Spleen (tissue), 11 donors: Measurements from ENCODE around the gene ZNF532. TPM values are rescaled to one million over a fixed set of nuclear protein-coding genes. Genes with fewer than 3 reads are reported as not detected.
"Not testable (repeated sequence)": the region's sequence is repeated elsewhere in the genome, so short reads cannot be mapped to it uniquely, and the experiment has no call there.

Experiments
- DNase-seq: peaks from one replicate; pipeline ENCODE4 v3.0.0-alpha.2; 2020
- H3K27ac ChIP-seq, 8 donors: fragments of 200-600 bp; sonication (generic) in 7 of 8; 1 replicate in 4 of 8; 2 replicates in 4 of 8; pipeline versions ENCODE4 v1.5.0 to v1.8.0; 2016 to 2021; ENCODE audit warnings: inconsistent platforms in 4 of 8, mild to moderate bottlenecking in 4 of 8, moderate library complexity in 1 of 8
- H3K27me3 ChIP-seq, 7 donors: fragments of 200-600 bp; sonication (generic) in 6 of 7; replicated peaks in 1 of 7; 1 replicate in 4 of 7; 2 replicates in 3 of 7; pipeline versions ENCODE4 v1.5.0 to v1.8.0; 2016 to 2021; ENCODE audit warnings: inconsistent platforms in 3 of 7, mild to moderate bottlenecking in 1 of 7
- H3K36me3 ChIP-seq, 6 donors: fragments of 200-600 bp; sonication (generic) in 5 of 6; 1 replicate in 4 of 6; 2 replicates in 2 of 6; pipeline versions ENCODE4 v1.5.0 to v1.8.0; 2016 to 2021; ENCODE audit warnings: inconsistent platforms in 2 of 6
- H3K4me1 ChIP-seq, 6 donors: fragments of 200-600 bp; sonication (generic) in 5 of 6; 1 replicate in 3 of 6; 2 replicates in 3 of 6; pipeline versions ENCODE4 v1.5.0 to v1.8.0; 2016 to 2021; ENCODE audit warnings: inconsistent platforms in 3 of 6
- H3K4me3 ChIP-seq, 8 donors: fragments of 200-600 bp; sonication (generic) in 7 of 8; 1 replicate in 4 of 8; 2 replicates in 4 of 8; pipeline versions ENCODE4 v1.5.0 to v1.8.0; 2016 to 2021; ENCODE audit warnings: inconsistent platforms in 4 of 8, mild to moderate bottlenecking in 4 of 8, moderate library complexity in 2 of 8
- H3K9me3 ChIP-seq, 8 donors: fragments of 200-600 bp; sonication (generic) in 7 of 8; 1 replicate in 4 of 8; 2 replicates in 4 of 8; pipeline versions ENCODE4 v1.5.0 to v1.8.0; 2016 to 2021; ENCODE audit warnings: inconsistent platforms in 4 of 8
- POLR2A ChIP-seq, 3 donors: fragments of 450-650 bp; IDR thresholded peaks; one replicate each; pipeline ENCODE4 v1.5.1; 2017; ENCODE audit warnings: antibody characterized with exemption in 3 of 3, mild to moderate bottlenecking in 1 of 3
- POLR2AphosphoS5 ChIP-seq, 3 donors: sonication (generic); formaldehyde crosslinking; IDR thresholded peaks; one replicate each; pipeline ENCODE4 v1.5.1; 2017; ENCODE audit warnings: antibody characterized with exemption in 3 of 3
- WGBS, 5 donors: extraction: QIAGEN DNeasy Blood & Tissue Kit in 3 of 5; methylation state at CpG; one replicate each; pipeline versions ENCODE4 v1.1.5 to v1.1.7; 2013 to 2018; 5-methylcytosine and 5-hydroxymethylcytosine counted together
- intact Hi-C: fragments of 100-400 bp; cut with DNase I; formaldehyde crosslinking; loops from one replicate; pipeline ENCODE4 v1.15.0; 2023; ENCODE audit warnings: low total_unique reads
- polyA plus RNA-seq, 3 donors: library from polyadenylated mRNA; stranded (reverse); fragments of 200-250 nt; gene quantifications; one replicate each; pipeline ENCODE4 v1.2.1, GENCODE V29; 2013
- total RNA-seq, 7 donors: library from RNA; depleted of rRNA in 3 of 7; stranded (reverse); fragments of >200 nt in 3 of 7; fragmentation: NEBNext Ultra II Directional in 4 of 7; extraction: Animal tissue kit (Norgen Biotek cat#: 25700) in 4 of 7; gene quantifications; one replicate each; pipeline versions ENCODE4 v1.1.0 to v1.2.1, GENCODE V29; 2016 to 2021
- TF ChIP-seq, protein P1 (sequence below), 11 experiments: fragments of 200-600 bp in 7 of 11; fragments of 450-650 bp in 4 of 11; sonication (generic) in 4 of 11; IDR thresholded peaks in 8 of 11; conservative IDR thresholded peaks in 3 of 11; 1 replicate in 7 of 11; 2 replicates in 4 of 11; pipeline versions ENCODE4 v1.4.0 to v1.8.0; 2016 to 2021; ENCODE audit warnings: antibody characterized with exemption in 11 of 11, inconsistent platforms in 4 of 11, mild to moderate bottlenecking in 1 of 11
- donor health status: healthy with polysubstance abuse.
- donor health status: DM: no; HTN: no; CAD: no; lungs with moderate emphysema.
- donor health status: DM: no; HTN: no; CAD: no.
- donor health status: Bipolar disorder and iron deficiency.
- donor health status: healthy.
- donor health status: DM: no; HTN: no; CAD: no.
- donor health status: DM: yes; HTN: yes; CAD: no.

Gene ZNF532
- total and polyA plus RNA-seq, 10 donors: 5.2 to 64.8 (median 42.4) TPM

DNA sequence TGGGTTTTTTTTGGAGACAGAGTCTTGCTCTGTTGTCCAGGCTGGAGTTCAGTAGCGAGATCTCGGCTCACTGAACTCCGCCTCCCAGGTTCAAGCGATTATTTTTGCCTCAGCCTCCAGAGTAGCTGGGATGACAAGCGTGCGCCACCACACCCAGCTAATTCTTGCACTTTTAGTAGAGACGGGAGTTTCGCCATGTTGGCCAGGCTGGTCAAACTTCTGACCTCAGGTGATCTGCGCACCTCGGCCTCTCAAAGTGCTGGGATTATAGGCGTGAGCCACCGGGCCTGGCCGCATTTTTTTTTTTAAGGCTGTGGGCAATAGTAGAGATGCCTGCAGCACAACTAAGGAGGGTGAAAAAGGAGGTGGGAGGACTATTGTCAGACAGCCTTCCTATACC lies 41.7 kb upstream of the ZNF532 start:
- Histone ChIP-seq H3K4me3 (no peak overlapping the region), H3K4me1 (peaks cover 0 to 6% (median 0%) of the 10 kb centered on the region in 6 donors), H3K27me3 (peaks cover 0 to 25% (median 0%) of the 10 kb centered on the region in 7 donors), H3K27ac (no peak overlapping the region), H3K9me3 (peaks cover 0 to 9% (median 0%) of the 10 kb centered on the region in 8 donors), H3K36me3 (no peaks in the 10 kb centered on the region)
- 94 to 100% (median 95%) methylated on average over 13 of the region's 13 CpGs for WGBS, 5 donors
- TF ChIP-seq POLR2AphosphoS5 (IDR thresholded peaks at IDR 0.05) (no peak), POLR2A (IDR thresholded peaks at IDR 0.05) (no peak)
- TF ChIP-seq, protein P1, sequence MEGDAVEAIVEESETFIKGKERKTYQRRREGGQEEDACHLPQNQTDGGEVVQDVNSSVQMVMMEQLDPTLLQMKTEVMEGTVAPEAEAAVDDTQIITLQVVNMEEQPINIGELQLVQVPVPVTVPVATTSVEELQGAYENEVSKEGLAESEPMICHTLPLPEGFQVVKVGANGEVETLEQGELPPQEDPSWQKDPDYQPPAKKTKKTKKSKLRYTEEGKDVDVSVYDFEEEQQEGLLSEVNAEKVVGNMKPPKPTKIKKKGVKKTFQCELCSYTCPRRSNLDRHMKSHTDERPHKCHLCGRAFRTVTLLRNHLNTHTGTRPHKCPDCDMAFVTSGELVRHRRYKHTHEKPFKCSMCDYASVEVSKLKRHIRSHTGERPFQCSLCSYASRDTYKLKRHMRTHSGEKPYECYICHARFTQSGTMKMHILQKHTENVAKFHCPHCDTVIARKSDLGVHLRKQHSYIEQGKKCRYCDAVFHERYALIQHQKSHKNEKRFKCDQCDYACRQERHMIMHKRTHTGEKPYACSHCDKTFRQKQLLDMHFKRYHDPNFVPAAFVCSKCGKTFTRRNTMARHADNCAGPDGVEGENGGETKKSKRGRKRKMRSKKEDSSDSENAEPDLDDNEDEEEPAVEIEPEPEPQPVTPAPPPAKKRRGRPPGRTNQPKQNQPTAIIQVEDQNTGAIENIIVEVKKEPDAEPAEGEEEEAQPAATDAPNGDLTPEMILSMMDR (IDR thresholded peaks at IDR 0.05 in 8 of 11, conservative IDR thresholded peaks at IDR 0.05 in 3 of 11): no peak
- intact Hi-C loops: no loop called here
- DNase-seq: no peak

DNA sequence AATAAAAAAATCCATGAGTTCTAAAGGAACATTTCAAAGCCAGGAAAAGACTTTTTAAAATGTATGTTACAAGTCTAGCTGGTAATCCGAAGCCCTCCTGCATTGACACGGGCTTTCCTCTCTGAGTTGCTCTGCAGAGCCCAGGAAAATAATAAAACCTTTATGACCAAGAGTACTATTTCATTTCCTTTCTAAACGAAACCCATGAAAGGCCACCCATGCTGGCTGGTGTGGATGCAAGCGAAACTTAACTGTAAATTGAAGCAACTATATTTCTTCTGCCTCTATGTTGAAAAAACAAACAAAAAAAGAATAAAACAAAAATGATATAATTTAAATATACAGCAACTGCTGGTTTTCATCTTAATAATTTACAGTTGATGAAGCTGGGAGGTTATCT lies 41.3 kb upstream of the ZNF532 start:
- TF ChIP-seq POLR2AphosphoS5 (IDR thresholded peaks at IDR 0.05): no peak
- TF ChIP-seq POLR2A (IDR thresholded peaks at IDR 0.05): no peak
- TF ChIP-seq, protein P1 (IDR thresholded peaks at IDR 0.05 in 8 of 11, conservative IDR thresholded peaks at IDR 0.05 in 3 of 11): no peak
- DNase-seq: no peak
- Histone ChIP-seq H3K27me3 (peaks cover 0 to 20% (median 0%) of the 10 kb centered on the region in 7 donors), H3K4me3 (no peak overlapping the region), H3K4me1 (peaks cover 0 to 6% (median 0%) of the 10 kb centered on the region in 6 donors), H3K9me3 (peaks cover 0 to 10% (median 0%) of the 10 kb centered on the region in 8 donors), H3K27ac (no peak overlapping the region), H3K36me3 (no peaks in the 10 kb centered on the region)
- intact Hi-C loops: no loop called here
- WGBS, 5 donors: 76 to 87% (median 80%) methylated on average over 4 of the region's 4 CpGs

DNA sequence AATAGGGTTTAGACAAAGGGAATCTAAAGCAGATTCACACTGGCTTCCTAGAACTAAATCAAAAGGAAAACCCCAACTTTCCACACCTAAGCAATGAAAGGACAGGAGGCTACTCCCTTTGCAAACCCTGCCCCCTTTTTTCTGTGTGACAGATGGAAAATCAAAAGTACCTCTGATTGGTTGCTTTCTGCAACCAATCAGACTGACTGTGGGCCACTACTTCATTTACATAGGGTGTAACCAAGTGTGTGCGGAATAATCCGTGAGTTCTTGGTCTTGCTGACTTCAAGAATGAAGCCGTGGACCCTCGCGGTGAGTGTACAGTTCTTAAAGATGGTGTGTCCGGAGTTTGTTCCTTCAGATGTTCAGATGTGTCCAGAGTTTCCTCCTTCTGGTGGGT lies 37.8 kb upstream of the ZNF532 start:
- H3K36me3 ChIP-seq, intact Hi-C loops: not testable (repeated sequence)

DNA sequence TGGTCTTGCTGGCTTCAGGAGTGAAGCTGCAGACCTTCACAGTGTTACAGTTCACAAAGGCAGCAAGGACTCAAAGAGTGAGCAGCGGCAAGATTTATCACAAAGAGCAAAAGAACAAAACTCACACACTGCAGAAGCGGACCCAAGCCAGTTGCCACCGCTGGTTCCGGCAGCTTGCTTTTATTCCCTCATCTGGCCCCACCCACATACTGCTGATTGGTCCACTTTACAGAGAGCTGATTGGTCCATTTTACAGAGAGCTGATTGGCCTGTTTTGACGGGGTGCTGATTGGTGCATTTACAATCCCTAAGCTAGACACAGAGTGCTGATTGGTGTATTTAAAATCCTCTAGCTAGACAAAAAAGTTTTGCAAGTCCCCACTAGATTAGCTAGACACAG lies 37.2 kb upstream of the ZNF532 start:
- H3K9me3 ChIP-seq: peaks cover 0 to 10% (median 0%) of the 10 kb centered on the region in 8 donors
- 86 to 100% (median 97%) methylated on average over 5 of the region's 5 CpGs for WGBS, 5 donors
- H3K27ac ChIP-seq: no peak overlapping the region
- no peaks in the 10 kb centered on the region for H3K36me3 ChIP-seq
- H3K27me3 ChIP-seq: peaks cover 0 to 12% (median 0%) of the 10 kb centered on the region in 7 donors
- TF ChIP-seq POLR2A (IDR thresholded peaks at IDR 0.05): no peak
- no peak for TF ChIP-seq POLR2AphosphoS5 (IDR thresholded peaks at IDR 0.05)
- TF ChIP-seq, protein P1 (IDR thresholded peaks at IDR 0.05 in 8 of 11, conservative IDR thresholded peaks at IDR 0.05 in 3 of 11): no peak
- no peaks in the 10 kb centered on the region for H3K4me1 ChIP-seq
- no peak overlapping the region for H3K4me3 ChIP-seq
- intact Hi-C loops: no loop called here
- DNase-seq: no peak

More for the DNA sequence above, 37.8 kb upstream of the ZNF532 start:
- 91 to 97% (median 93%) methylated on average over 6 of the region's 6 CpGs for WGBS, 5 donors
- H3K4me1 ChIP-seq, H3K4me3 ChIP-seq, DNase-seq, H3K27ac ChIP-seq, H3K9me3 ChIP-seq: not testable (repeated sequence)
- H3K27me3 ChIP-seq: peaks cover 0 to 16% (median 0%) of the 10 kb centered on the region in 7 donors

DNA sequence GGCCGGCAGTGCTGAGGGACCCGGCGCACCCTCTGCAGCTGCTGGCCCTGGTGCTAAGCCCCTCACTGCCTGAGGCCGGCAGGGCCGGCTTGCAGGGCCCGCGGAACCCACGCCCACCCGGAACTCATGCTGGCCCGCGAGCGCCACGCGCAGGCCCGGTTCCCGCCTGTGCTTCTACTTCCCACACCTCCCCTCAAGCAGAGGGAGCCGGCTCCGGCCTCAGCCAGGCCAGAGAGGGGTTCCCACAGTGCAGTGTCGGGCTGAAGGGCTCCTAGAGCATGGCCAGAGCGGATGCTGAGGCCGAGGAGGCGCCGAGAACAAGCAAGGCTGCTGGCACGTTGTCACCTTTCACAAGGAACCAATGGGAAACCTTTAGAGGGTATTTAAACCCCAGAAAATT lies 36.8 kb upstream of the ZNF532 start:
- WGBS, 5 donors: 93 to 98% (median 94%) methylated on average over 11 to 24 of the region's 24 CpGs
- H3K27ac ChIP-seq: no peak overlapping the region
- H3K27me3 ChIP-seq: peaks cover 0 to 12% (median 0%) of the 10 kb centered on the region in 7 donors
- no peaks in the 10 kb centered on the region for H3K36me3 ChIP-seq
- no peak overlapping the region for H3K4me3 ChIP-seq
- DNase-seq: no peak
- H3K9me3 ChIP-seq: peaks cover 0 to 10% (median 0%) of the 10 kb centered on the region in 8 donors
- TF ChIP-seq, protein P1 (IDR thresholded peaks at IDR 0.05 in 8 of 11, conservative IDR thresholded peaks at IDR 0.05 in 3 of 11): no peak
- no peak for TF ChIP-seq POLR2AphosphoS5 (IDR thresholded peaks at IDR 0.05)
- no peak for TF ChIP-seq POLR2A (IDR thresholded peaks at IDR 0.05)
- no peaks in the 10 kb centered on the region for H3K4me1 ChIP-seq
- intact Hi-C loops: no loop called here
